ENCODE measurements around the gene MCF2L2.

Gene MCF2L2

DNA sequence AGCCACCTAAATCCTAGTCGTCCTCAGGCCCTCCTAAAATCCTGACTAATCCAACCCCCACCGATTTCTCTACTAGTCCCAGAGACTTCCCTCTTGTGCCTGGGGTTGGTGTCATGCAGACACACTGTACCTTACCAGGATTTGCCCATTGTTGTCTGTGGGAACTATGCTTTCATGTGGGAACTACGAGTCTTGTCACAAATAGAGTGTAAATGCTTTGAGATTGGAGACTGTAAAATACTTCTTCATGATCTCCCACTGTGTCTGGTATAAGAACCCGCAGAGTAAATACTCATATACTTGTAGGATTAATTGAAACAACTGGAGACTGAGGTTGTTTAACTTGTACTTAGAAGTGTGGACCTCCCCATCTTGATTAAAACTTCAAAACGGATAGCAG is 164.2 kb downstream of the MCF2L2 start:
- Mint-ChIP-seq H3K9me3 (no peaks in the 10 kb centered on the region), H3K4me3 (no peak overlapping the region), H3K36me3 (ENCODE audit: low read depth) (peaks cover 37% of the 10 kb centered on the region), H3K27ac (no peak overlapping the region), H3K4me1 (peaks cover 19% of the 10 kb centered on the region), H3K27me3 (peaks cover 1% of the 10 kb centered on the region)
- ATAC-seq: no peak
- no peak for DNase-seq

DNA sequence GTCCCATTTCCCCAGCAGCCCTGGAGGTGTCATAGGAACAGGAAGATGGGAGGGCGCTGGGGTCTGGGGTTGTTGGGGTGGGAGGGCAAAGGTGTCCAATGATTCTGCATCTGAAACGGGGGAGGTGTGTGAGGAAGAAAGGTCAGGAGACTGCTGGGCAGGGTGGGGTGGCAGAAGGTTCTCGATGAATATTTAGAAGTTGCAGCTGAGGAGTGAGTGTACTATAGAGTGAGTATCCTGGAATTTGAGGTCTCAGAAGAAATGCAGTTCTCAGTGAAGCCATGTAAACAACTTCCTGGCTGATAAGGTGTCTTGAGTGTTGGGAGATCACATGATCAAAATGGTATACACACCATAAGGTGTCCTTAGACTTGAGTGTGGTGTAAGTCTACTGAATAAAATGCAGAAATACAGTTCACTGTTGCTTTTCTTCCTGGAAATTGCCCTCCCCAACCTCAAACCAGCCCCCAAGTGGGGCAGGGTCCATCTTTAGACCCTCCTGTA is 165.5 kb downstream of the MCF2L2 start:
- Mint-ChIP-seq H3K4me3 (no peak overlapping the region), H3K36me3 (ENCODE audit: low read depth) (peaks cover 37% of the 10 kb centered on the region), H3K4me1 (peaks cover 30% of the 10 kb centered on the region), H3K27me3 (peaks cover 5% of the 10 kb centered on the region), H3K27ac (peak overlapping the region; percentile 52), H3K9me3 (no peaks in the 10 kb centered on the region)
- ATAC-seq (no peak), DNase-seq (no peak)

DNA sequence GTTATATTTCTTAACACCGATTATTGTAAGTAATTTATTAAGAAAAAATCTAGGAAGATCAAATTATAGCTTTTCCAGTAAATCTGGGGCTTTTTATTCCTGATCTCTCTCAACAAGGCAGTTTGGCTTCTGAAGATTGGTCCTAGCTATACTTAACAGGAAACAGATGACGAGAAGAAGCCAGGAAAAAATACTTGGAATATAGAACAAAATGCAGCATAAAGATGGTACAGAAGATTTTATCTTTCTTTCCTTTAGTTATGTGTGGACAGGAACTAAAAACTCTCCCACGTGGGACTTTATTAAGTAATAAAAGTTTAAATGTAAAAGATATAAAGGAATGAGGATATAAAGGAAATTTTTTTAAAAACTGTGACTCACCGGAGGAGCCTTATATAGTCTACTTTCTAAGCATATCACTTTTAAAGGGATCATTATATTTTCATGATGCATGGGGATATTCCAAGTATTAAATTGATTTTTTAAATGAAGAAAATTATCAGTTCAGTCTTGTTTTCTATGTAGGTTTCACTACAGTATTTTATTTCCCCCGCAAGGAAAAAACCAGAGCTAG is 167.2 kb downstream of the MCF2L2 start:
- H3K9me3 Mint-ChIP-seq: no peaks in the 10 kb centered on the region

DNA sequence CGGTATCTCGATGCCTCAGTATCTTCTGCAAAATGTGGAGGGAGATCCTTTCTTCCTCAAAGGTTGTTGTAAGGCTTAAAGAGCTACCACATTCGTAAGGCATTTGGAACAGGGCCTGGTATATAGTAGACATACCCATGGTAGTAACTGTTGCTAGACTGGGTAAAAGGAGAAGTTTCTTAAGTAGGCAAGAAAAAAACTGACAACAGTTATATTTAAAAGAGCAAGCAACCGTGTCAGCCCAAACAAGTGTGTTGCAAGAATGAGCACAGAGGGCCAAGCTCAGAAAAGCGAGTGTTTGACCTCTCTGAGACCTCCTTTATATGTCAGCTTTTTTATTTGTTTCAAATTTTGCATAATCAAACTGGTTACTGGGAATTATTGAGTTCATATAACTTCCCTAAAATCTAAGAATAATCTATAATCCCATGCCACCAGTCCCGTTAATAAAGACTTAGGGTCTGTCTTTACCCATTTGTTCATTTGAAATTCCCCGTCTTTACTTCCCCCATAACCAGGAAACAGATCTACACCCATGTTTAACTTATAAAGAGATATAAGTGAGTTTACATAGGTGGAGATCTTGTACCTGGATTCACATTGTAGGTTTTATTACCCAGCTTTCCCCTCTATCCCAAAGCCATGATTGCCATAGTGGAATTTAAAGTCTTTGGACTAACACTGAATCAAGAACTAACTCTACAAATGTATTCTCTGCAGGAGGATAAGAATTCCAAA is 168.1 kb downstream of the MCF2L2 start:
- Mint-ChIP-seq H3K4me3 (no peak overlapping the region), H3K9me3 (no peaks in the 10 kb centered on the region), H3K36me3 (ENCODE audit: low read depth) (peaks cover 44% of the 10 kb centered on the region), H3K4me1 (peaks cover 49% of the 10 kb centered on the region), H3K27me3 (peaks cover 5% of the 10 kb centered on the region), H3K27ac (no peak overlapping the region)
- no peak for DNase-seq
- ATAC-seq: no peak

More for the DNA sequence above, 167.2 kb downstream of the MCF2L2 start:
- H3K27ac Mint-ChIP-seq: no peak overlapping the region
- H3K4me1 Mint-ChIP-seq: peaks cover 44% of the 10 kb centered on the region
- ATAC-seq (no peak), DNase-seq (no peak)
- peaks cover 5% of the 10 kb centered on the region for H3K27me3 Mint-ChIP-seq
- H3K4me3 Mint-ChIP-seq: no peak overlapping the region
- peaks cover 40% of the 10 kb centered on the region for H3K36me3 Mint-ChIP-seq (ENCODE audit: low read depth)

DNA sequence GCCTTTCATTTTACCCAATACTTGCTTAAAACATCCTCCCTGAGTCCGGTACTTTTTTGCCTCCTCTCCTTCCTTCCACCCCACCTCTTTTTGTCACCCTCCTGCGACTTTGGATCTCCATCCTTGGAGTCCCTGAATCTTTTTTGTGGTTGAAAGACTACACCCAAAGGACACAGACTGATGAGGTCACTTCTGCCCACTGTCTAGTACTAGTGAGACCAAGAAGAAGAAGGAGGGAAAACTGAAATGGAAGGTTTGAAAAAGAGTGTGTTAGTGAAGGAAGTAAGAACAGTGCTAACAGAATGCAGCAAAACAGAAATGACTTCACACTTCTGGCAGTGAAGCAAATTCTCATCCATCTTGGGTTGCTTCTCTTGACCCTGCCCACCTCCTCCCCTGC is 168.8 kb downstream of the MCF2L2 start:
- peak overlapping the region; percentile 11 for H3K27ac Mint-ChIP-seq
- H3K4me3 Mint-ChIP-seq: peak overlapping the region; percentile 2
- peaks cover 8% of the 10 kb centered on the region for H3K27me3 Mint-ChIP-seq
- H3K4me1 Mint-ChIP-seq: peaks cover 56% of the 10 kb centered on the region
- DNase-seq: no peak
- no peak for ATAC-seq
- H3K36me3 Mint-ChIP-seq (ENCODE audit: low read depth): peaks cover 52% of the 10 kb centered on the region
- no peaks in the 10 kb centered on the region for H3K9me3 Mint-ChIP-seq

DNA sequence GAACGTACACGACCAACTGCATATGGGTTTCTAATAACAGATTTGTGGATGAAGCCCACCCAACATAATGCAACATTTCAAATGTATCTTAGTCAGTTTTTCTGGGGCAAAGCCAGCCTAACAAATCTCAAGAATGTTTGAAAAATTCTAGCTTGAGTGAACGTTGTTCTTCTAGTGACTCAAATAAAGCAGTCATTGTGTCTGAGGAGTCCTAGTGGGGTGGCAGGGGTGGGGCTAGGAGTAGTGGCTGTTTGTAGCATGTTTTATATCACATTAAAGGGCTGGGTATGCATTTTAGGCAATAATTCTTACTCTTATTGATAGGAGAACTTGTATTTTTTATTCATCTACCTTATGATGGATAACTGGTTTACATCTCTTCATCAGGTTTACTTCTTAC is 169.3 kb downstream of the MCF2L2 start:
- no peak overlapping the region for H3K4me3 Mint-ChIP-seq
- no peaks in the 10 kb centered on the region for H3K9me3 Mint-ChIP-seq
- ATAC-seq (no peak), DNase-seq (no peak)
- H3K27ac Mint-ChIP-seq: peak overlapping the region; percentile 11
- H3K4me1 Mint-ChIP-seq: peaks cover 56% of the 10 kb centered on the region
- peaks cover 52% of the 10 kb centered on the region for H3K36me3 Mint-ChIP-seq (ENCODE audit: low read depth)
- peaks cover 8% of the 10 kb centered on the region for H3K27me3 Mint-ChIP-seq

DNA sequence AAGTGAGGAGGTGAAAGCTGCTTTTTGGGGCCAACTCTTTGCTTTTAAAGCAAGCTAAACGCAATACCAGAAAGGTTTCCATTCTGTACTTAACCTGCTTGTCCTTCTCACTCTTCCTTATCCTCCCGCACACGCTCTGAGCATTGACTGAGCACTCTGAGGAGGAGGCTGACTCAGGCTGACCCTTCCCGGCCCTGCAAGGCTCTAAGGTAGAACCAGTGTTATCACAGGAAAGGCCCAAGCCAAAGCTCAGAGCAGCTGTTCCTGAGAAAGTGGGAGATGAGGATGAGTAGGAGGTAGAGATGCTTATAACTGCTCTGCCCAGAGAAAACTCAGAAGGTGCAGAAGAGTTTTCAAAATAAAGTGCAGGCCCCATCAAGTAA is 173.1 kb downstream of the MCF2L2 start:
- ATAC-seq (peak; percentile 53), DNase-seq (peak; percentile 20)
- Mint-ChIP-seq H3K27me3 (peaks cover 9% of the 10 kb centered on the region), H3K4me3 (peak overlapping the region; percentile 90), H3K9me3 (no peaks in the 10 kb centered on the region), H3K27ac (peak overlapping the region; percentile 88), H3K36me3 (ENCODE audit: low read depth) (peaks cover 50% of the 10 kb centered on the region), H3K4me1 (peaks cover 52% of the 10 kb centered on the region)

DNA sequence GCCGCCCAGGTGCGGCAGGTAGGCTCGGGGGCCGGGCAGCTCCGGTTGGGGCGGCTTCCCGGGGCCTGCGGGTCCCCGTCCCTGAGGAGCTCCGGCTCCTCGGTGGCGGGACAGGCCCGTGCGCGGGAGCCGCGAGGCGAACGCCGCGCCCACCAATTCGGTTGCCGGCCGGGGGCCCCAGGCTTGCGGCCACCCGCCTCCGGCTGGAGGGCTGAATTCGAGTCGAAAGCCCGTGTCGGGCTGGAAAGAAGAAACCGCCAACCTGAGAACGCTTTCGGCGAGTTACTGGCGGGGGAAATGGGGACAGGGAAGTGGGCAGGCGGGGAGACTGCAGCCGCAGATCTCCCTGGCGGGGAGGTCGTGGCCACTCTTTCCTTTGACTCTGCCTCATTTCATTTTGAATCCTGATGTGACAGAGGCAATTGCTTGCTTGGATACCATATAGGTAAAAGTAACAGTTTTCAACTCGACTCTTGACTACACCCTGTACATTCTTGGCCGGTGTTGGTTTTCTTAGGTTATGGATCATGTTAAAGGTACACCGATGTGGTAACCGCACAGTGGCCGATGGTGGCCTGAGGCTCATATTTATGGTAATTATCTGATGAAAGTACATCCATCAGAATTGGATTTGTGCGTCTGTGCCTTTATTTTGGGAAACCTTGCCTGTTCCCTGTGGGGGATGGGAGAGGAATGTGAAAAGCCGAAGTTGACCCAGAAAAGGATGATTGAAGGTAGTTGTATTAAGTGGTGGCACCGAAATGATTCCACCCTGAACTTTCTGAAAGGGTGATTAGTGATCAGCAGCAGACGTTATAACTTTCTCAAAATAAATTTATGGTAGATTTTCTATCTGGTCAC is 173.7 kb downstream of the MCF2L2 start:
- H3K36me3 Mint-ChIP-seq (ENCODE audit: low read depth): peaks cover 44% of the 10 kb centered on the region
- ATAC-seq (peak; percentile 9), DNase-seq (peak; percentile 30)
- peaks cover 10% of the 10 kb centered on the region for H3K27me3 Mint-ChIP-seq
- H3K27ac Mint-ChIP-seq: peak overlapping the region; percentile 88
- peak overlapping the region; percentile 90 for H3K4me3 Mint-ChIP-seq
- H3K4me1 Mint-ChIP-seq: peaks cover 47% of the 10 kb centered on the region
- H3K9me3 Mint-ChIP-seq: no peaks in the 10 kb centered on the region

DNA sequence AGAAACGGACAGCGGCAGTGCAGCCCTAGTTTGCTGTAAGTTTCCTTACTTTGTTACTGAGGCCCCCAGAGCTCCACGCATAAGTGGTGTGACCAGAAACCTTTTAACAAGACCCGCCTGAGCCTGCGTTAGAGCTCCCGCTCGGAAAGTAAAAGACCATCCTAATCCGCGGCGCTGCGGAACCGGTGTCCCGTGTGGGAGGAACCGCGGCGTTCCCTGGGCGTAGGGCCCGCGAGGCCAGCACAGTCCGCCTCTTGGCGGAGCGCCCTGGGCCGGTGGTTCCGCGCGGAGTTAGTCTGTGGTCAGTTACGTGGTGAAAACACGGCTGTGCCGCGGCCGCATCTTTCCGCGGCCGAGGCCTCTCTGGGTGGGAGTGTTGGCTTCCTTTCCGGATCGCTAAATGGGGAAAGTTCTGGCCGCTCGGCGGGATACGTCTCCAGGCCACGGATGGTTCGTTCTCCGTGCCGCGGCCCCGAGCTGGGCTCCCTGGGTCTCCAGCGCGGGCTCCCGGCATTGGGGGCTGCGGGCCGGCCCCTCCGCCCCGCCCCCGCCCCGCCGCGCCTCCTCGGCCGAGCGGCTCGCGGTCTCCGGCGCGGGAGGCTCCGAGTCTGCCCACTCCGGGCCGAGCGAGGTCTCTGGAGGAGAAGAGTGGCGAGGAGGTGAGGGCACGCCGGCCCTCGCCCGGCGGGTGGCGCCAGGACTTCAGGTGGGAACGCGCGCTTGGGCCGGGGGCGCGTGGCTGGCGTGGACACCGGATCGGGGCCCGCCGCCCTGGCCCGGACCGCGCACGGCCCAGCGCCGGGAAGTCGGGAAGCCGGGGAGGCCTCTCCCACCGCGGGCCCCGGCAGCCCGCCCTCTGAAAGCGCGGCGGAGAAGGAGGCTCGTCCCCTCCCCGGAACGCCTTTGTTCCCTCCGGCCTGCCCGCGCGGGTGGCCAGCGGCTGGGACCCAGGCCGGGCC is 174.6 kb downstream of the MCF2L2 start:
- Mint-ChIP-seq H3K27me3 (peaks cover 13% of the 10 kb centered on the region), H3K36me3 (ENCODE audit: low read depth) (peaks cover 35% of the 10 kb centered on the region), H3K4me1 (peaks cover 38% of the 10 kb centered on the region), H3K4me3 (peak overlapping the region; percentile 81), H3K9me3 (no peaks in the 10 kb centered on the region), H3K27ac (peak overlapping the region; percentile 73)
- DNase-seq (peak; percentile 40), ATAC-seq (peak; percentile 44)

DNA sequence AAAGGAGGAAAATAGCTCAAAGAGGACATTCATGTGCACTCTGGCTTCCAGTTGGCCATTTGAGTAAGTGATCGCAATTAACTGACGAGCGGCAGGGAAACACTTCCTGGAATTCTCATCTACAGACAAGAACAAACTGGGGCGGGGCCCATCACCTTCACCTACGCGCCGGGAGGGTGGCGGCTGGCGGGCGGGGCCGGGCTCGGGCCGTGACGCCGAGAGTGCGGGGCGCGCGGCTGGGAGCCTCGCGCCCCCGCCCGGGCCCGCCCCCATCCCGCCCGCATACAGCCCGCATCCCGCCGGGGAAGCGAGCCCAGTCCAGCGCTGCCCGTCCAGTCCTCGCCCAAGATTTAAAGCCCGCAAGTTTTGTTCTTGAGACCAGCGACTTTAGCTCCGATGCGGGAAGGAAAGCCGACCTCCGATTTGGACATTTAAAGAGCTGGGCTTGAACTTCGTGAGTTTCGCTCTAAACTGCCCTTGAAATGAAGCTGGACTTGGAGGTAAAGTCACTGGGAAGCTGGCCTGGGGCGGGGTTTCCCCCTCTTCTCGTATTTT is 175.4 kb downstream of the MCF2L2 start, which contains the start of gene B3GNT5:
TSS of gene B3GNT5 (plus strand) at position 281 of the 555 bp plus-strand sequence. CDS start 16,546 bp downstream, outside the sequence.
- H3K4me1 Mint-ChIP-seq: peaks cover 33% of the 10 kb centered on the region
- ATAC-seq (peak; percentile 42), DNase-seq (peak; percentile 54)
- H3K36me3 Mint-ChIP-seq (ENCODE audit: low read depth): peaks cover 27% of the 10 kb centered on the region
- peak within 1 kb of the TSS; percentile 81 for H3K4me3 Mint-ChIP-seq
- peaks cover 10% of the 10 kb centered on the region for H3K27me3 Mint-ChIP-seq
- H3K9me3 Mint-ChIP-seq: no peaks in the 10 kb centered on the region
- H3K27ac Mint-ChIP-seq: peak within 1 kb of the TSS; percentile 73

DNA sequence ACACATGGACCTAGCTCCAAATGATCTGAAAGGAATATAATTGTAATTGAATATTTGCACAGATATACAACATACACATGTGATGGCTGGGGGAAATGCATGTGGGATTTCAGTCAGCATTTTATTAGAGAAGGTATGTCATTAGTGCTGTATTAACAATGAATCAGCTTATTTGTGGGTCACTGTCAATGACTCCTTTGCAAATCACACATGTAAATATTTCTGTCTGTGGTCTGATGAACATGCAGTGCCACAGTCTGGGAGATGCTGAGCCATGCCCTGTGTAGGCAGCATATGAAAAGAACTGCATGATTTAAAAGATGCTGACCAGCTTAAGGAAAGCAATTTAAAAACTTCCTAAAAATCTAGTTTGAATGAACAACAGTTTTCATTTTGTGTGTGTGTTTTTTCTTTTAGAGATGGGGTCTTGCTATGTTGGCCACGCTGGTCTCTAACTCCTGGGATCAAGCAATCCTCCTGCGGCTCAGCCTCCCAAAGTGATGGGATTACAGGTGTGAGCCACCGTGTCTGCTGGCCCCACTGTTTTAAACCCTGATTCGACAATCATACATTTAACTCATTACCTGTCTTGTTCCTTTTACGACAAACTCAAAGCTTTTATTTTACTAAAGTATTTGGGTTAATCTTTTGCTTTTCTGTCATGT is 176.2 kb downstream of the MCF2L2 start:
- Mint-ChIP-seq H3K4me3 (peak overlapping the region; percentile 81), H3K9me3 (no peaks in the 10 kb centered on the region), H3K27ac (peak overlapping the region; percentile 61), H3K4me1 (peaks cover 28% of the 10 kb centered on the region), H3K27me3 (peaks cover 10% of the 10 kb centered on the region), H3K36me3 (ENCODE audit: low read depth) (peaks cover 22% of the 10 kb centered on the region)
- ATAC-seq (no peak), DNase-seq (no peak)

DNA sequence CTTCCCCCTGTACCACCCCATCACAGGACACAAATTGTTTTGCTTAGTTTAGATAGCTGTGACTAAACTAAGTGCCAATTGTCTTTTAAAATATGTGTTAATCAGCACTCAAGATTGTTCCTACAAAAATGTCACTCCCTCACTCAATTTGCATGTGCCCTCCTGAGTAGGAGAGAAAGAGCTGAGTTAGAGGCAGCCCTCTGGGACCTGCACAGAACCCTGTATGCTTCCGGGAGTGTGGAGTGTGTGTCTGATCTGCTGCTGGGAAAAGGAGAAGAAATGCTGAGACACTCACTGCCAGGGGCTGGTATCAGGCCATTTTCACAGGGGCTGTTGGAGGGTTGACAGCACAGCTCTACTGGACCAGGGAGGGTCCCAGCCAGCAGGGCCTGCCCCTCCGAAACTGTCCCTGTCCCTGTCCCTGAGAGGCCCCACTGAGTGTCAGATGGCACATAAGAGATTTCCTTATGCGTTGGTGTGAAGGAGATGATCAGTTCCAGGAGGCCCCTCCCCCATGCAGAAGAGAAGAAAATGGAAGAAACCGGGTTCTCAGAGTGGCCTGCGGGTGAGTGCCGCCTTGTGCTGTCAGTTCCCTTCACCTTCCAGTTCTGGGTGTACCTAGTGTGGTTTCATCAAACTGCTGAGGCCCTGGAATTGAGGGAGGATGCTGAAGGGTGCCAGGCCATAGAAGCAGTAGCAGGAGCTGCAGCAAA is 179.3 kb downstream of the MCF2L2 start:
- peak; percentile 15 for ATAC-seq
- H3K4me1 Mint-ChIP-seq: peaks cover 13% of the 10 kb centered on the region

More for the DNA sequence above, 179.3 kb downstream of the MCF2L2 start:
- no peak for DNase-seq
- Mint-ChIP-seq H3K36me3 (ENCODE audit: low read depth) (no peaks in the 10 kb centered on the region), H3K27ac (no peak overlapping the region), H3K27me3 (peaks cover 7% of the 10 kb centered on the region), H3K9me3 (no peaks in the 10 kb centered on the region), H3K4me3 (no peak overlapping the region)

Data from activated naive CD8-positive, alpha-beta T cell treated with anti-CD3 and anti-CD28 coated beads, Interleukin-2, amount 50 U/mL, for 24 hours (primary cell).